GM23338 (cell line): ENCODE data around the gene POLR2B. TPM values are rescaled to one million over a fixed set of nuclear protein-coding genes. Genes with fewer than 3 reads are reported as not detected.
A peak's percentile ranks its signal among the peaks of the same experiment; 100 is the strongest.

Experiments
- ATAC-seq: fragments of 200-7000 bp; cut with Tn5 transposase; 3 replicates; pipeline ENCODE4 v1.9.1; 2020
- DNase-seq: peaks from one replicate; pipeline ENCODE4 v3.0.0-alpha.2; 2015; ENCODE audit warnings: low spot score
- H2AFZ ChIP-seq: fragments of 200-600 bp; sonication (generic); 2 replicates; pipeline ENCODE4 v1.8.0; 2016; ENCODE audit warnings: antibody characterized with exemption, mild to moderate bottlenecking, moderate library complexity
- H3F3A ChIP-seq: fragments of 200-600 bp; sonication (generic); replicated peaks from 2 replicates; pipeline ENCODE4 v1.8.0; 2017; ENCODE audit warnings: antibody characterized with exemption, mixed run types, low read depth
- H3K27ac ChIP-seq: fragments of 200-600 bp; sonication (generic); 2 replicates; pipeline ENCODE4 v1.6.1; 2016; ENCODE audit warnings: low read depth
- H3K27me3 ChIP-seq: fragments of 200-600 bp; sonication (generic); 2 replicates; pipeline ENCODE4 v1.8.0; 2016; ENCODE audit warnings: mild to moderate bottlenecking, mixed run types, moderate library complexity; ENCODE audit not compliant: insufficient read depth
- H3K36me3 ChIP-seq: fragments of 200-600 bp; sonication (generic); 2 replicates; pipeline ENCODE4 v1.8.0; 2016; ENCODE audit warnings: mild to moderate bottlenecking; ENCODE audit not compliant: insufficient read depth
- H3K4me1 ChIP-seq: fragments of 200-600 bp; sonication (generic); 2 replicates; pipeline ENCODE4 v1.8.0; 2016; ENCODE audit warnings: mild to moderate bottlenecking, moderate library complexity; ENCODE audit not compliant: insufficient read depth
- H3K4me2 ChIP-seq: fragments of 200-600 bp; sonication (generic); 2 replicates; pipeline ENCODE4 v1.7.1; 2017; ENCODE audit warnings: mixed run types
- H3K4me3 ChIP-seq: fragments of 200-600 bp; sonication (generic); 2 replicates; pipeline ENCODE4 v1.6.1; 2016; ENCODE audit warnings: mixed run types
- H3K79me2 ChIP-seq: fragments of 200-600 bp; sonication (generic); replicated peaks from 2 replicates; pipeline ENCODE4 v1.8.0; 2017; ENCODE audit warnings: mild to moderate bottlenecking; ENCODE audit not compliant: insufficient read depth
- H3K9me2 ChIP-seq: fragments of 200-600 bp; sonication (generic); 2 replicates; pipeline ENCODE4 v1.8.0; 2017; ENCODE audit not compliant: insufficient read depth
- H4K20me1 ChIP-seq: fragments of 200-600 bp; sonication (generic); replicated peaks from 2 replicates; pipeline ENCODE4 v1.8.0; 2017; ENCODE audit warnings: mild to moderate bottlenecking; ENCODE audit not compliant: insufficient read depth
- H3K27ac Mint-ChIP-seq: 2 replicates; pipeline ENCODE4 v1.8.0; 2020; ENCODE audit warnings: inconsistent platforms, mild to moderate bottlenecking, moderate library complexity, mixed read lengths
- H3K27me3 Mint-ChIP-seq: 3 replicates; pipeline ENCODE4 v1.8.0; 2022; ENCODE audit warnings: low read depth, mild to moderate bottlenecking, moderate library complexity, mixed read lengths, inconsistent platforms; ENCODE audit not compliant: insufficient read depth, poor library complexity
- H3K36me3 Mint-ChIP-seq: 3 replicates; pipeline ENCODE4 v1.8.0; 2021; ENCODE audit warnings: low read depth, mild to moderate bottlenecking, inconsistent platforms, moderate library complexity, mixed read lengths
- H3K4me1 Mint-ChIP-seq: 3 replicates; pipeline ENCODE4 v1.8.0; 2020; ENCODE audit warnings: mild to moderate bottlenecking, inconsistent platforms, mixed read lengths
- H3K4me3 Mint-ChIP-seq: 3 replicates; pipeline ENCODE4 v1.8.0; 2021; ENCODE audit warnings: moderate library complexity, mild to moderate bottlenecking, inconsistent platforms, mixed read lengths
- H3K9me3 Mint-ChIP-seq: 3 replicates; pipeline ENCODE4 v1.8.0; 2020; ENCODE audit warnings: moderate library complexity, mild to moderate bottlenecking, inconsistent platforms, mixed read lengths
- CREB1 ChIP-seq: fragments of 250-450 bp; sonication (Bioruptor Pico); IDR thresholded peaks from 2 replicates; pipeline ENCODE4 v1.5.0; 2020; ENCODE audit warnings: low read depth, mild to moderate bottlenecking, moderate library complexity
- CTCF ChIP-seq, 2 experiments: fragments of 200-600 bp in 1 of 2; sonication (generic) in 1 of 2; conservative IDR thresholded peaks; 2 replicates each; pipeline versions ENCODE4 v1.5.1 to v1.6.1; 2016 to 2017; ENCODE audit warnings: antibody characterized with exemption in 2 of 2, low read depth in 2 of 2, mild to moderate bottlenecking in 2 of 2, moderate library complexity in 1 of 2
- ETS1 ChIP-seq: IDR thresholded peaks from 2 replicates; pipeline ENCODE4 v1.6.1; 2016; ENCODE audit warnings: antibody characterized with exemption
- EZH2 ChIP-seq: fragments of 200-600 bp; sonication (generic); IDR thresholded peaks from one replicate; pipeline ENCODE4 v1.8.0; 2017; ENCODE audit warnings: antibody characterized with exemption, mild to moderate bottlenecking, low read depth; ENCODE audit not compliant: unreplicated experiment
- EZH2phosphoT487 ChIP-seq: fragments of 200-600 bp; sonication (generic); IDR thresholded peaks from one replicate; pipeline ENCODE4 v1.8.1; 2018; ENCODE audit warnings: antibody characterized with exemption; ENCODE audit not compliant: unreplicated experiment
- JUNB ChIP-seq: IDR thresholded peaks from one replicate; pipeline ENCODE4 v1.6.1; 2016; ENCODE audit warnings: antibody characterized with exemption; ENCODE audit not compliant: unreplicated experiment
- NANOG ChIP-seq: IDR thresholded peaks from 2 replicates; pipeline ENCODE4 v1.6.1; 2016; ENCODE audit warnings: antibody characterized with exemption, borderline replicate concordance
- POLR2AphosphoS5 ChIP-seq: IDR thresholded peaks from 2 replicates; pipeline ENCODE4 v1.6.1; 2016; ENCODE audit warnings: antibody characterized with exemption, low read depth
- REST ChIP-seq: IDR thresholded peaks from one replicate; pipeline ENCODE4 v1.6.1; 2018; ENCODE audit warnings: antibody characterized with exemption; ENCODE audit not compliant: unreplicated experiment
- STAT1 ChIP-seq: IDR thresholded peaks from one replicate; pipeline ENCODE4 v1.6.1; 2016; ENCODE audit warnings: antibody characterized with exemption; ENCODE audit not compliant: unreplicated experiment
- ZNF114 ChIP-seq: fragments of 250-450 bp; sonication (Bioruptor Pico); IDR thresholded peaks from 2 replicates; pipeline ENCODE4 v1.5.0; 2020; ENCODE audit warnings: mild to moderate bottlenecking, moderate library complexity
- ZNF331 ChIP-seq: fragments of 250-450 bp; sonication (Bioruptor Pico); IDR thresholded peaks from 2 replicates; pipeline ENCODE4 v1.5.0; 2020; ENCODE audit warnings: low read depth, mild to moderate bottlenecking, moderate library complexity
- ZNF462 ChIP-seq: fragments of 250-450 bp; sonication (Bioruptor Pico); IDR thresholded peaks from 2 replicates; pipeline ENCODE4 v1.5.0; 2020; ENCODE audit warnings: mild to moderate bottlenecking, moderate library complexity
- polyA plus RNA-seq: library from polyadenylated mRNA; unstranded; fragments of >200 nt; fragmentation: Nextera tagmentation; extraction: Ambion mirVana; gene quantifications from 2 replicates; pipeline ENCODE4 v1.2.1, GENCODE V29; 2016
- total RNA-seq: library from RNA; depleted of rRNA; stranded (reverse); fragments of >200 nt; shearing (Covaris generic); gene quantifications from 2 replicates; pipeline ENCODE4 v1.2.3, GENCODE V29; 2014

The POLR2B gene
- total and polyA plus RNA-seq, 2 experiments from 2014 or later: 56.5 to 165 TPM

GRCh38 chr4:57070461-57070860 is 91.8 kb downstream of the POLR2B start:
- Mint-ChIP-seq H3K27ac (no peak overlapping the region), H3K4me3 (no peak overlapping the region), H3K9me3 (no peaks in the 10 kb centered on the region), H3K4me1 (no peaks in the 10 kb centered on the region), H3K36me3 (no peaks in the 10 kb centered on the region), H3K27me3 (peaks cover 8% of the 10 kb centered on the region)
- H3K4me2 ChIP-seq: no peak overlapping the region
- no peak overlapping the region for H3K27ac ChIP-seq
- H3K36me3 ChIP-seq: no peaks in the 10 kb centered on the region
- DNase-seq (no peak), ATAC-seq (no peak)
- H3K27me3 ChIP-seq: no peaks in the 10 kb centered on the region
- H3F3A ChIP-seq: no peaks in the 10 kb centered on the region
- no peaks in the 10 kb centered on the region for H3K79me2 ChIP-seq
- 0 out of 2 replicates have a peak, but pooled peaks cover 7% of the 10 kb centered on the region for H3K9me2 ChIP-seq
- H3K4me3 ChIP-seq: no peak overlapping the region
- H3K4me1 ChIP-seq: no peaks in the 10 kb centered on the region
- TF ChIP-seq STAT1 (no peak), NANOG (no peak), POLR2AphosphoS5 (no peak), CTCF (conservative IDR thresholded peaks at IDR 0.05; ENCODE audit: low read depth in 2 of 2) (no peak), EZH2 (no peak), ETS1 (no peak), JUNB (no peak), ZNF114 (CRISPR knock-in tag) (no peak), ZNF462 (CRISPR knock-in tag) (no peak), REST (no peak), EZH2phosphoT487 (no peak), ZNF331 (CRISPR knock-in tag) (no peak), CREB1 (CRISPR knock-in tag) (no peak)
- H2AFZ ChIP-seq: peak overlapping the region; percentile 80; the same call in 1 of the 2 replicates
- H4K20me1 ChIP-seq: no peaks in the 10 kb centered on the region
